KMS-11 (cell line): Measurements from ENCODE around the gene INPP5A.

Source experiments
- H2AFZ ChIP-seq: fragments of 200-600 bp; sonication (generic); 2 replicates; pipeline ENCODE4 v1.6.1; 2016; ENCODE audit warnings: antibody characterized with exemption, mixed run types, low read depth
- H3K27ac ChIP-seq: fragments of 200-600 bp; sonication (generic); 2 replicates; pipeline ENCODE4 v1.6.1; 2016; ENCODE audit warnings: mild to moderate bottlenecking, mixed run types
- H3K27me3 ChIP-seq: fragments of 200-600 bp; sonication (generic); 2 replicates; pipeline ENCODE4 v1.6.1; 2017; ENCODE audit warnings: mild to moderate bottlenecking, low read depth, mixed run types, moderate library complexity; ENCODE audit not compliant: insufficient read depth
- H3K36me3 ChIP-seq: fragments of 200-600 bp; sonication (generic); 2 replicates; pipeline ENCODE4 v1.6.1; 2017; ENCODE audit warnings: mild to moderate bottlenecking, mixed run types; ENCODE audit not compliant: insufficient read depth
- H3K4me1 ChIP-seq: fragments of 200-600 bp; sonication (generic); 2 replicates; pipeline ENCODE4 v1.6.1; 2016; ENCODE audit warnings: mild to moderate bottlenecking, low read depth, mixed run types; ENCODE audit not compliant: poor library complexity, severe bottlenecking
- H3K4me2 ChIP-seq: fragments of 200-600 bp; sonication (generic); 2 replicates; pipeline ENCODE4 v1.7.0; 2016; ENCODE audit warnings: mild to moderate bottlenecking, mixed run types
- H3K4me3 ChIP-seq: fragments of 200-600 bp; sonication (generic); IDR thresholded peaks from 2 replicates; pipeline ENCODE4 v1.6.1; 2017; ENCODE audit warnings: low read depth, low read length, mixed read lengths; ENCODE audit not compliant: insufficient read depth
- H3K79me2 ChIP-seq: fragments of 200-600 bp; sonication (generic); 2 replicates; pipeline ENCODE4 v1.6.1; 2016; ENCODE audit warnings: low read depth, mixed run types; ENCODE audit not compliant: insufficient read depth
- H3K9ac ChIP-seq: fragments of 200-600 bp; sonication (generic); 2 replicates; pipeline ENCODE4 v1.6.1; 2016; ENCODE audit warnings: mild to moderate bottlenecking, mixed run types
- H4K20me1 ChIP-seq: fragments of 200-600 bp; sonication (generic); 2 replicates; pipeline ENCODE4 v1.6.1; 2016; ENCODE audit warnings: mild to moderate bottlenecking, mixed run types; ENCODE audit not compliant: insufficient read depth
- CTCF ChIP-seq: fragments of 200-600 bp; sonication (generic); conservative IDR thresholded peaks from 2 replicates; pipeline ENCODE4 v1.6.1; 2017; ENCODE audit warnings: low read depth, mild to moderate bottlenecking, antibody characterized with exemption, low read length, moderate library complexity, mixed read lengths

INPP5A gene

GRCh38 chr10:132558516-132559413, 21.2 kb downstream of the INPP5A start:
- Histone ChIP-seq H3K4me1 (no peaks in the 10 kb centered on the region), H3K36me3 (no peaks in the 10 kb centered on the region), H4K20me1 (no peaks in the 10 kb centered on the region), H3K9ac (no peak overlapping the region), H3K27me3 (no peaks in the 10 kb centered on the region), H3K4me3 (no peak overlapping the region), H2AFZ (no peak overlapping the region), H3K79me2 (0 out of 2 replicates have a peak, but pooled peaks cover 3% of the 10 kb centered on the region), H3K27ac (no peak overlapping the region), H3K4me2 (no peak overlapping the region)
- no peak for TF ChIP-seq CTCF

GRCh38 chr10:132559538-132559937, 22.0 kb downstream of the INPP5A start:
- 0 out of 2 replicates have a peak, but pooled peaks cover 3% of the 10 kb centered on the region for H3K79me2 ChIP-seq
- H3K4me3 ChIP-seq = no peak overlapping the region
- TF ChIP-seq CTCF = no peak
- H3K4me1 ChIP-seq = no peaks in the 10 kb centered on the region
- no peak overlapping the region for H3K27ac ChIP-seq
- no peaks in the 10 kb centered on the region for H3K27me3 ChIP-seq
- no peak overlapping the region for H3K4me2 ChIP-seq
- no peaks in the 10 kb centered on the region for H3K36me3 ChIP-seq
- no peaks in the 10 kb centered on the region for H4K20me1 ChIP-seq
- no peak overlapping the region for H3K9ac ChIP-seq
- H2AFZ ChIP-seq = no peak overlapping the region

GRCh38 chr10:132560241-132560731, 22.7 kb downstream of the INPP5A start:
- Histone ChIP-seq H3K4me2 (no peak overlapping the region), H3K9ac (no peak overlapping the region), H3K79me2 (peaks cover 3% of the 10 kb centered on the region; the same call in 1 of the 2 replicates), H3K27me3 (no peaks in the 10 kb centered on the region), H3K27ac (no peak overlapping the region), H4K20me1 (no peaks in the 10 kb centered on the region), H3K4me3 (no peak overlapping the region), H2AFZ (no peak overlapping the region), H3K36me3 (no peaks in the 10 kb centered on the region), H3K4me1 (no peaks in the 10 kb centered on the region)
- TF ChIP-seq CTCF = no peak

- Histone ChIP-seq H3K27me3 (no peaks in the 10 kb centered on the region), H4K20me1 (no peaks in the 10 kb centered on the region), H3K9ac (no peak overlapping the region), H3K36me3 (no peaks in the 10 kb centered on the region), H3K27ac (no peak overlapping the region), H2AFZ (no peak overlapping the region), H3K79me2 (no peaks in the 10 kb centered on the region; the same call in 1 of the 2 replicates), H3K4me3 (no peak overlapping the region), H3K4me1 (no peaks in the 10 kb centered on the region), H3K4me2 (no peak overlapping the region)
- no peak for TF ChIP-seq CTCF
These were observed 24.8 kb downstream of the INPP5A start for GRCh38 chr10:132562177-132562915.
